ENCODE data around the gene GDF10.
A peak's percentile ranks its signal among the peaks of the same experiment; 100 is the strongest.

The GDF10 gene

GRCh38 chr10:47299611-47300428 lies at the start of gene GDF10:
Gene GDF10 (plus strand): TSS chr10:47300197. CDS start chr10:47300652, 455 bp downstream.
- DNase-seq = peak; percentile 38 to 44

DNA sequence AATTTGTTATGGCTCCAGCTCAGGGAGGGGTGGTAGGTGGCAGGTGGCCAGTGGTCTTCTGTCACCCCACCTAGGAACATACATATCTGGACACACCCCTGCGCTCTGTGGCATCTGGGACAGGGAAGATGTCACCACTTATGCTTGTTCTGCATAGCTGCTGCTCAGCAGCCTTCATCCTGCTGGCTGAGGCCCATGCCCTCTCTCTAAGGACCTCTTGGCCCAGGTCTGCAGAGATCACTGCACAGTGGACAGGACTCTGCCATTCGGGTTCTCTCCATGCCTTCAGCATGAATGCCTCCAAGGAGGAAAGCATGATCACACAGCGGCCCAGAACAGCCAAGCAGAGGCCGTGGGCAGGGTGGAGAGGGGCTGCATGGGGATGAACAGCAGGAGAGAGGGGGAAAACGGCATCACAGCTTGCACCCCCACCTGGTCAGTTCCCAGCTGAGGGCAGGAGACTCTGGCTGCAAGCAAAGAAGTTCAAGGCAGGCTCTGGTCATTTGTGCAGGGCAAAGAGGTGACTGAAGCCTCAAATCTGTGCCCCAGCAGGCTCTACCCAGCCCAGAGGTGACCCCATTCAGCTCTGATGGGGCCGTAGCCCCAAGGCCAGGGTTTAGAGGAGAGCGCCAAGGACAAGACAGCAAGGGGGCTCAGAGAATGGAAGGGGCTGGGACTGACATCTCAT lies 47.8 kb upstream of the GDF10 start:
- DNase-seq = no peak

DNA sequence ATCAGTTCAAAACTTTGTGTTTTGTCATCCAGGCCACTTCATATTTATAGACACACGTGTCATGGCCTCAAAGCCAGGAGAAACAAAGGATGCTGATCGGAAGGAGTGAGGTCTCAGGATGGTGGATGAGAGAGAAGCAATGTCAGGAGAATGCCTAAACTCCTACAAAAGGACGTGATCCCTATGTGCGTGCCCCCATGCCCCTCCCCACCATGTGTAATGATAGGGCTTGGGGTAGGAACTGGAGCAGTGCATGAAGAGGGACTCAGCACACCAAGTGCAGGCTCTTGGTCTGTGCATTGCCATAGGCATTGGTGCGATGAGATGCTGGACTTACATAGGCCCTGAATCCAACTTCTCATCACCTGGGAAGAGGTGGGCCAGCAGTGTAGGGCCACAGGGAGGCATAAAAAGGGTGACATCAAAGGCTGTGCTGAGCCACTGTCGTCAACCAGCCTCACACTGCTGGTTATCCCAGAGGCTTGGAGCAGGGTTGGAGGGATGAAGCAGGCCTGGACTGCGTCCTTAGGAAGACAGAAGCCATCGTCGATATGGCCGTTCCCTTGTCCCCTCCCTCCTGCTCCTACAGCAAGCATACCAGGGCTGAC lies 46.9 kb upstream of the GDF10 start:
- no peak for DNase-seq

- DNase-seq = no peak
These were observed 46.2 kb upstream of the GDF10 start for GRCh38 chr10:47253651-47254375.

DNA sequence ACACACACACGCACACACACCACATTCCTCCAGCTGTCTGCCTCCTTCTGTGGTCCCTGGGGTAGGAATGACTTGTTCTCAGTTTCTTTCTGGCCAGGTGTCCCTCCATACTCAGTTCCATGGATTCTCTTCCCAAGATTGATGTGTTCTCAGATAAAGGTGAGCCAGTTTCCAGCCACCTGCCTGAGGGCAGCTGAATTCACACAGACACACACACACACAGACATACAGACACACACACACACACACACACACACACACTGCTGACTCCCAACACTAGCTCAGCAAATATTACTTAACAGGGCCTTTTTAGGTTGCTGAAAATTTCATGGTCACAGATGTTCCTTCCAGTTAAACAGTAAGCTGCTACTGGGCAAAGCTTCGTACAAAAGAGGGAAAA lies 45.4 kb upstream of the GDF10 start:
- no peak for DNase-seq

DNA sequence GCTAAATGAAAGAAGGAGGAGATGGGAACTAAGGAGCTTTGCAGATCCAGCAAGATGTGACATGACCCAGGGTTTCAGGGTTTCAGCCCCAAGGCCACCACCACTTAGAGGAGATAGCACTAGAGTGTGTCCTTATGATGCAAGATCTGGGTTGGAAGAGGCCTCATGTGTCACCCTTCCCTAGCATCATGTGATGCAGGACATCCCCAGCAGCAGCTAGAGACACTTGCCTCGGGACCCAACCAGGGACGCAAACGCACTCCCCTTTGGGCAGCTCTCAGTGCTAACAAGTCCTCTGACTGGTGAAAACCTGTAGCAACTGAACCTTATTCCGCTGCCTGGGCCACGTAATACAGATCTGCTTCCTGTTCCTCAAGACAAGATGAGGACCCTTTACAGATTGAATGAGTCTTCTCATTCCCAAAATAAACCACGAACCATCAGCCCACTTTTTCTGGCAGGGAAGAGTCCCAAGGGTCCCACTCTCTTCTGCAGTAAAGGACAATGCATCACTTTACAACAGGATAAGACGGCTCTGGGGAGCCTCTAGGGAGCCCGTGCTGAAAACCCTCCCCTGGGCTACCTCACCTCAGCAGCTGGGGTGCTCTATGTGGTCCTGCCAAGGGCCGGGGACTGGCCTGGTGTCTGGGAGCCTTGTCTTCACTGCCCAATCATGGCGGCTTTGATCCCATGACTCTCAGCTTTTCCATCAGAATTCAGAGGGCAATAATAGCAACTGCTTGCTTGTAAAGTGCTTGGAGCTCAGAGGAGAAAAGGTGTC lies 44.8 kb upstream of the GDF10 start:
- no peak for DNase-seq

DNA sequence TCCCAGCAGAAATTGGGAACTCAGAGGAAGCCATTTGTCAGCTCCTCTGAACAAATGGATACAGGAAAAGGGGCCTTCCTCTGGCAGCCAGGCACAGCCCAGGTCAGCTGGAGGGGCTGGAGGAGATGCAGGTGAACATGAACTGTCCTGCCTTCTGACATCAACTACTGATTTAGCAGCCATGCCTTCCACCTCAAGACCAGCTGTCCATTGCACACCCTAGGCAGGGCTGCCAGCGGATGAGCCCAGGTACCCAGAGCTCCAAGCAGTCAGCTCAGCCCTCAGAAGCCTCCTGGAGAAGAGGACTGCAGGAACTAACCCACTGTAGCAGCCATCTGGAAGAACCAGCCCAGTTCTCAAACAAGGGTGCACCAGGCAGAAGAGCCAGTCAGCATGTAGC lies 44.1 kb upstream of the GDF10 start:
- DNase-seq = no peak

- DNase-seq = no peak
These were observed 43.2 kb upstream of the GDF10 start for GRCh38 chr10:47256751-47257336.

DNA sequence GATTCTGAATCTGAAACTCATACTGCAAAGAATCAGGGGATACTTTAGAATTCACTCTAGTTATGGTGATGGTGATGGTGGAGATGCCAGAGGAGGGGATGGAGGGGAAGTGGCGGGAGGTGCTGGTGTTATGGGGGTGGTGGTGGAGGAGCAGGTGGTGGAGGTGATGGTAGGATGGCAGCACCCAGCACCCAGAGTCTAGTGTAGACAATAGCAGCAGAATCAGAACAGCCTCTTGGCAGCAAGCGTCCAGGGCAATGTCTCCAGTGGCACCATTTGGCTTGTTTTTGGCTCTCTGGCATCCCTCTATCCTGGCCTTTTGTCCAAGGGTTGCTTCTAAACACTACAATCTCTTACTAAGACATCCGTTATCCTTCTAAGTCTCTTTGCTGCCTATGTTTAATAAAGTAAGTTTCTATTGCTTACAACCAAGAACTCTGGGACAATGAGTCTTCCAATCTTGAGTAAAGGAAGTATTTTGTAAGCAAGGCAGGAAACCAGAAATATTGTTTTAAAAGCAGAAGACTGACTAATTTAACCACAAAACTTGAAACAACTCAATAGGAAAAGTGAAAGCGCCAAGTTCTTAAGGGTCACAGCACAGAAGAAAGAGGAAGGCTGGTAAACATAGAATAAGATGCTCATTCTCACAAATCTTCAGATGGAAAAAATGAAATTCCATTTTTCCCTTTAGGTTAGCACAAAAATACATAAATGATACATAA lies 42.4 kb upstream of the GDF10 start:
- no peak for DNase-seq

GRCh38 chr10:47258921-47259320 lies 41.1 kb upstream of the GDF10 start:
- DNase-seq = no peak

DNA sequence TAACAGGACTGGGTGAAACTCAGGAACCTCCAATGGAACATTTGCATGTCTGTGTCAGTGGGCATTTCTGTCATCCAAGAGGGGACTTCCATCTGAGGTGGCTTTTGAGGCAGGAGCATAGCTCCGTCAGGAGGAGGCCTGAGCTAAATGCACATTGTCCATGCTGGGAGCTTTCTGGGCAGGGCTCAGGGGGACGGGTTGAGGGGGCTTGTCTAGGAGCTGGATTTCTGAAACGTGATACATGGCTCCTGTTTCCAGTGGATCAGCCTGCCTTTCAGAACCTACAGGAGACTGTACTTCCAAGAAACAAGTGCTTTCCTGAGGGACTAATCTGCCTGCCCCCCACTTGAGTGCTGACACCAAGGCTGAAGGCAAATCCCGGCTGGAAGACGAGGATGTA lies 40.5 kb upstream of the GDF10 start:
- DNase-seq = no peak

DNA sequence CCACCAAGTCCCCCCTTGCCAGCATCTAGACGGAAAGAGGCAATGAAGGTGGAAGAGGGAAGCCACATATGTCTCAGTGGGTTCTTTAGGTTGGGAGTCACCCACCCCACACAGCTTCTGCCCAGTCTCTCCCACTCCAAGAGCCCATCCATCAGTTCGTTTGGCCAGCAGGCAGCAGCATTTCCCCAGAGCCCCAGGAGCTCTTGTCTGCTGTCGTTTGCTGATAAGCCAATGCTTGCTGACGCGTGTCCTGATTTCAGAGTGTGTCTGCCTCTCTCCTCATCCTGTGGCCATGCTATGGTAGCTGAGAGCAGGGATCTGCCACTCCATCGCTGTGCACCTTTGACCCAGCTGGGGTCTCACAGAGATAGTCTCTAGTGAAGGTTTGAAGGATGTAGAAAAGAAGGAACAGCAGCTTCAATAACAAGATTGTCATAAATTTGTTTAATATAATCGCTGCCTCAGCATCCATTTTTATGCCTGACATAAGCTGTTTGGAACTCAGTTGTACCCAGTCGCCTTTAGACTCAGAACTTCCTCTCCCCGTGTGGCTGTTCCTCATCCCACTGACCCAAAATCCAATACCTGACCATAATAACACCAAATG lies 39.4 kb upstream of the GDF10 start:
- no peak for DNase-seq

DNA sequence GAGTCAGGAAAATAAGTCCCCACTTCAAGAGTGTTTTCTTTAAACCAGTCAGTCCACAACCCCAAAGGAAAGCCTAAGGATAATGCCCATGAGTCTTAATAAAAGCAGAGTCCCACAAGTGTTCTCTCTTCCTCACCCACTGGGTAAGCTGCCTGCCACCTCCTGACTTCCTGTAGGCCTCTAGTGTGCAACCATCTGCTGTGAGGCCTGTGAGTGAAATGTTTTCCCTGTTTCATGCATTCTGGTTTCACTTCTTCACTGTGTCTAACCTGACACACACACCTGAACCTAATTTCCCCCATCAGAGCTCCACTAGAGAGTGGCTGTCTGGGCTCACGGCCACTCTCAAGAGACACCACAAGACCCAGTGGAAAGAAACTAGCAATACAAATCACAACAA lies 38.9 kb upstream of the GDF10 start:
- DNase-seq = peak; percentile 29 to 47

DNA sequence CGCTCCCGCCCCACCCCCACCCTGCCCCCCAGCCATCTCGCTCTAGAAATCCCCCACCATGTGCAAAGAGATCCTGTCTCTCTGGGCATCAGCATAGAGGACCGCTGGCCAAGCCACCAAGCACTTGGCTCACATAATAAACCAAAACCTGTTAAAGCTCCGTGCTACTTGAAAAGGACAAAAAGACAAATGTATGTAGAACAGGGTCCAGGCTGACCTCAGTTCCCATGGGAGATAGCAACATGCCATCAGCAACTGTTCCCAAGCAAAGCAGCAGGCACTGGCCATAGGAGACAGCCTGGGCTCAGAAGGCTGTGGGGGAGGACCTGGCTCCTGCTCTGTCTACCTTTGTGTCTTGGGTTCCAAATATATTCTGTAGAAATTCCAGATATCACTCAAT lies 38.4 kb upstream of the GDF10 start:
- DNase-seq = no peak

DNA sequence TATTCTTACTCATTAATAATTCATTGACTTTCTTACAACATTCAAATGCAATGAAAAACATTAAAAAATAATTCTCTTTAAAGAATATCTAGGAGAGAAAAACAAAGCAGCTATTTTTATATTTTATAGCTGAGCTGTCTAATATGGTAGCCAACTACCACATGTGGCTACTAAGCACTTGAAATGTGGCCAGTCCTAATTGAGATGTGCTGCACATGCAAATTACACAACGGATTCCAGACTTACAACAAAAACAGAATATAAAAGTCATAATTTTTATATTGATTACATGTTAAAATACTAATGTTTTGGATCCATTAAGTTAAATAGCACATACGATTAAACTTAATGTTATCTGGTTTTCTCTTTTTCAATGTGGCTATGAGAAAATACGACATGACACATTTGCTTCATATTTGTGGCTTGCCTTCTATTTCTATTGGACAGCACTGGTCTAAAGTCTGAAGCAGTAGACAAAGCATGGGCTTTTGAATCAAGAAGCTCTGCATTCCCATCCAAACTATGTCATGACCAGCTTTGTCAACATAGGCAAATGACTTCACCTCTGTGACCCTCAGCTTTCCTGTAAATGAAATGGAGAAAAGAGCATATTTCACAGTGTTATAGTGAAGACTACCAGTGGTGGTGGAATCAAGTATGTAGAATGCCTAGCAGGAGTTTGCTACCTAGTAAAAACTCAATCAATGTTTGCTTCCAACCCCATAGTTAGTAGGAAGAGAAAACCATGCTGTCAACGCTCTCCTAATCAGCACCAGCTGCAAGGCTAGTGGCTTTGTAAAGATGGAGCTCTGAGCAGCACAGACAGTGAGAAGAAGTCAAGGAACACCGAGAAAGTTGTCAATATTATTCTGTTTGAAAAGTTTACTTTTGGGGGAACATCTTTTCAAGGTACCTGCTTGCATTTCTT lies 37.1 kb upstream of the GDF10 start:
- DNase-seq = no peak

DNA sequence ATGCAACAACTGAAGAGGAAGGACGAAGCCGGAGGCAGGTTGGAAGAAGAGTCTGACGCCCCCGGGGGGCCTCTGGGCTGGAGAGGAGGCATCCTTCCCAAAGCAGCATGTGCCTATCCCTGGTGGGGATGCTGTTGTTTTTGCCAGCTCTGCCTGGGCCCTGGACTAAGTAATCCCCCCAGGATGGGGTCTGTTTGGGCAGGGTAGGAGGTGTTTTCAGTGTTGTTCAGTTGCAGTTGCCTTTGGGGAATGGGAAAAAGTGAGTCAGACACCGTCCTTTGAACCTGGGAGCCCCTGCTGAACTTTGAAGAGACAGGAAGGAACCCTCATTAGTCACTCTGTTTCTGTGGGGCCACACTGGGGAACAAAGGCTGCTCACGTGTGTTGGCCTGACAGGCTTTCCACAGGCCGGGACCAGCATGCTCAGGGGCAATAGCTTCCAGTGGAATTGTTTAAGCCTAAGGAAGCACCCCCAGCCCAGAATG lies 35.2 kb upstream of the GDF10 start:
- DNase-seq = peak; percentile 50 to 85

DNA sequence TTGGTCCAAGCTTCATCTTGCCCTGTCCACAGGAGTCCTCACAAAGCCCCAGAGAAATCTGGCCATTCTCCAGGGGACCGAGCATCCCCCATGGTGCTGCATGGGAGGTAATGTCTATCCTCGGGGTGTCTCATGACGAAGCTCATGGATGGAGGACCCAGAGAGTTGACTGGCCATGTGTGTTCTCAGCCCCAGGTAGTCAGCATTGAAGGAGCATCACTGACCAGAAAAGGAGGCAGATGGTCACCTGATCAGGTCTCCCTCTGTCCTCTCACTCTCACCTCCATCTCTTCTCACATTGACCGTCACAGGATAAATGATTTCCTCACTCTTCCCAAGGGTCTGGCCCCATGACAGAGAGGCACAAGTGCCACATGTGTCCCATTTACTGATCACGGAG lies 33.4 kb upstream of the GDF10 start:
- DNase-seq = no peak

DNA sequence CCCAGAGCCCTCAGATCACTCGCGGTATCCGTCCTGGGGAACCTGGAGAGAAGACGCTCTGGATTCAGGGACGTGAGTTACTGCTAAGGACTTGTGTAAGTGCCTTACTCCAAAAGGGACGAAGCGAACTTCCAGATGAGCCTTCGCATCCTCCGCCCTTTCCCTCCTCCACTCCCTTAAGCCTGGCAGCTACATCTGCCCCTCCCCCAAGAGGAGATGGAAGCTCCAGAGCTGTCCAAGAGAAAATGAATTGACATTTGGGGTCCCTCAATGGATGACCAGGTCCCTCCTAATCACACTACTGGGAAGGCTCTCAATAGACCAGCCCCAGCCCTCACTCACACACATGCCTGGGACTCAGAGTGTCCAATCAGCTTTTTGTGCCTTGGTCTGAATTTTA lies 31.3 kb upstream of the GDF10 start:
- DNase-seq = no peak

- no peak for DNase-seq
These were observed 30.7 kb upstream of the GDF10 start for GRCh38 chr10:47269294-47269693.

- no peak for DNase-seq
These were observed 23.9 kb upstream of the GDF10 start for GRCh38 chr10:47276071-47276470.
